ENCODE measurements around the gene CALY.

The CALY gene

GRCh38 chr10:133318494-133319127 is 18.1 kb downstream of the CALY start:
- TF ChIP-seq REST (IDR thresholded peaks at IDR 0.05; ENCODE audit: insufficient replicate concordance, low read depth) (no peak), CTCF (IDR thresholded peaks at IDR 0.05; ENCODE audit: insufficient read depth, low read length) (peak; percentile 73)
- no peak overlapping the region for H3K27ac ChIP-seq (replicated peaks)
- DNase-seq (ENCODE audit: low read depth in 1 of 2, low spot score in 1 of 2), result peak in 1 of 2 experiments; percentile 73
- peak overlapping the region; percentile 24 for H3K4me3 ChIP-seq (replicated peaks; ENCODE audit: insufficient read depth, low read length)
- peaks cover 2% of the 10 kb centered on the region for H3K27me3 ChIP-seq (ENCODE audit: insufficient read depth, poor library complexity, severe bottlenecking)

- TF ChIP-seq SPI1 (IDR thresholded peaks at IDR 0.05; ENCODE audit: borderline replicate concordance, low read depth) (no peak), REST (IDR thresholded peaks at IDR 0.05; ENCODE audit: insufficient replicate concordance, low read depth) (no peak), POLR2AphosphoS5 (IDR thresholded peaks at IDR 0.05; ENCODE audit: low read depth) (no peak), CTCF (IDR thresholded peaks at IDR 0.05; ENCODE audit: insufficient read depth, low read length) (no peak), GABPA (IDR thresholded peaks at IDR 0.05; ENCODE audit: low read depth) (no peak)
- no peak for DNase-seq (ENCODE audit: low read depth in 1 of 2, low spot score in 1 of 2)
- no peak overlapping the region for H3K4me3 ChIP-seq (replicated peaks; ENCODE audit: insufficient read depth, low read length)
- H3K27me3 ChIP-seq (ENCODE audit: insufficient read depth, poor library complexity, severe bottlenecking), result peaks cover 2% of the 10 kb centered on the region
- H3K27ac ChIP-seq (replicated peaks), result no peak overlapping the region
These were observed 20.0 kb downstream of the CALY start for GRCh38 chr10:133316732-133317131.

GRCh38 chr10:133316266-133316665 is 20.4 kb downstream of the CALY start:
- no peak overlapping the region for H3K27ac ChIP-seq (replicated peaks)
- no peak for TF ChIP-seq GABPA (IDR thresholded peaks at IDR 0.05; ENCODE audit: low read depth)
- TF ChIP-seq REST (IDR thresholded peaks at IDR 0.05; ENCODE audit: insufficient replicate concordance, low read depth), result no peak
- TF ChIP-seq SPI1 (IDR thresholded peaks at IDR 0.05; ENCODE audit: borderline replicate concordance, low read depth), result no peak
- no peak for TF ChIP-seq CTCF (IDR thresholded peaks at IDR 0.05; ENCODE audit: insufficient read depth, low read length)
- no peak for TF ChIP-seq POLR2AphosphoS5 (IDR thresholded peaks at IDR 0.05; ENCODE audit: low read depth)
- DNase-seq (ENCODE audit: low read depth in 1 of 2, low spot score in 1 of 2), result no peak
- H3K4me3 ChIP-seq (replicated peaks; ENCODE audit: insufficient read depth, low read length), result no peak overlapping the region
- H3K27me3 ChIP-seq (ENCODE audit: insufficient read depth, poor library complexity, severe bottlenecking), result peaks cover 2% of the 10 kb centered on the region
